DMS114 treated with DMSO at 0.1 percent for 48 hours (cell line): ENCODE measurements around the gene KCNQ5.

Source experiments
- DNase-seq: peaks from one replicate; lab custom pipeline; 2025; ENCODE audit not compliant: unreplicated experiment; lab: John Stamatoyannopoulos, UW

KCNQ5 gene

GRCh38 chr6:73088138-73088813, 466.4 kb downstream of the KCNQ5 start:
- DNase-seq = no peak

GRCh38 chr6:73104921-73105320, 483.1 kb downstream of the KCNQ5 start:
- no peak for DNase-seq

GRCh38 chr6:73107016-73107415, 485.2 kb downstream of the KCNQ5 start:
- DNase-seq = no peak

- no peak for DNase-seq
Observed at GRCh38 chr6:73108949-73109348, 487.1 kb downstream of the KCNQ5 start.

GRCh38 chr6:73109659-73110058, 487.8 kb downstream of the KCNQ5 start:
- no peak for DNase-seq

- DNase-seq = no peak
Observed at GRCh38 chr6:73116330-73116729, 494.5 kb downstream of the KCNQ5 start.

GRCh38 chr6:73121421-73121993, 499.6 kb downstream of the KCNQ5 start:
- DNase-seq = no peak

- DNase-seq = no peak
Observed at GRCh38 chr6:73123632-73124329, 501.9 kb downstream of the KCNQ5 start.

GRCh38 chr6:73129653-73130443, 508.0 kb downstream of the KCNQ5 start:
- DNase-seq = peak; percentile 46

DNA sequence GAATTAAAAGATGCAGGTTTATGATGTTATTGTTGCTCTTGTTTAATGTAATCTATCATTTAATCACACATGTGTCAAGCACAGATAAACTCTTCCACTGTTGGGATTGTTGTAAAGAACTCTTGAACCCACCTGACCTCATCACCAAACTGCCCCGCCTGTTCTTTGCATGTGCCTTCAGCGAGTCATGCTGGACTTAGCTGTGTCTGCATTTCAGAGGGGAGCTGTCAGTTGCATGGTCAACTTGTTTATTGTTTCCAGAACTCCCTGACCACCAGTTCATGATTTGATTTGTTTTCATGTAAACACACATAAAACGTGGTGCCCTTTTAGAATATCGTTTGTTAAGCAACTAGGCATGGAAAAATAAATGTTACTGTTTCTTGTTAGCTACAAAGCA, 509.8 kb downstream of the KCNQ5 start:
- no peak for DNase-seq

- DNase-seq = no peak
Observed at GRCh38 chr6:73134588-73134987, 512.7 kb downstream of the KCNQ5 start.

- DNase-seq = no peak
Observed at GRCh38 chr6:73139681-73140383, 518.0 kb downstream of the KCNQ5 start.

DNA sequence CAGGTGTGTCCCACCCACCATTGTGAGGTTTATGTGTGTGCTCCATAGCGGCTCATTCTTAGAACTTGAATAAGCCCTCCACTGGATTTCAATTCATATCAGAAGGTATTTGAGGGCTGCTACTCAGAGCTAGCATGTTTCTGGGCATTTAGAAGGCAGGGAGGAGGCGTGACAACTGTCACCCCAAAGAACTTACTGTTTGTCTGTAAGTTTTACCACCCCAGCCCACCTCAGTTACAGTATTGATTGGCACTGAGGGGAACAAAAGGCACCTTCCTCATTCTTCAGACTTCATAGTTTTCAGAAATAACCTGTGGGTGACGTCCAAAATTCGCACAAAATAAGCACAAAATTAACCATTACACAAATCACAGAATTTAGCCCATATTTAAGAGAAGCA, 521.7 kb downstream of the KCNQ5 start:
- no peak for DNase-seq

DNA sequence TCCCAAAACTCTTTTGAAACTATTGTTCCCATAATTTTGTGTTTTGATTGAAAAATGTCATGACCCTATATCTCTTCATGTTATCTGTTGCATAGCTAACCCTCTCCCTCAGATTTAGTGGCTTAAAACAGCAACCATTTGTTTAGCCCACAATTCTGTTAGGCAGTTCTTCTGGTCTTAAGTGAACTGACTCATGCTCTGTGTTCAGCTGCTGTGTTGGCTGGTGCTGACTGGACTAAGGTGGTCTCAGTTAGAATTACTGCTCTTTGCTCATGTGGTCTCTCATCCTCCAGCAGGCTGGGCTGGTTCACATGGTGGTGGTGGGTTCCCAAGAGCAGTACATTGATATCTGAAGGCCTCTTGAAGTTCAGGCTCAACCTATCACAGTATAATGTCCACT, 522.7 kb downstream of the KCNQ5 start:
- no peak for DNase-seq

DNA sequence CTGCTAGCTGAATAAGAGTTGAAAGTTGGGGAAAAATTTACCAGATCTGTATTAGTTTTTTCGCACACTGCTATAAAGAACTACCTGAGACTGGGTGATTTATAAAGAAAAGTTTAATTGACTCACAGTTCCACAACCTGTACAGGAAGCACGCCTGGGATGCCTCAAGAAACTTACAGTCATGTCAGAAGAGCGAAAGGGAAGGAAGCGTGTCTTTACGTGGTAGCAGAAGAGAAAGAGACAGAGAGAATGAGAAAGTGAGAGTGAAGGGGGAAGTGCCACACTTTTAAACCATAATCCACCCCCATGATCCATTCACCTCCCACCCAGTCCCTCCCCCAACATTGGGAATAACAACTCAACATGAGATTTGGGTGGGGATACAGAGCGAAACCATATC, 523.8 kb downstream of the KCNQ5 start:
- no peak for DNase-seq

DNA sequence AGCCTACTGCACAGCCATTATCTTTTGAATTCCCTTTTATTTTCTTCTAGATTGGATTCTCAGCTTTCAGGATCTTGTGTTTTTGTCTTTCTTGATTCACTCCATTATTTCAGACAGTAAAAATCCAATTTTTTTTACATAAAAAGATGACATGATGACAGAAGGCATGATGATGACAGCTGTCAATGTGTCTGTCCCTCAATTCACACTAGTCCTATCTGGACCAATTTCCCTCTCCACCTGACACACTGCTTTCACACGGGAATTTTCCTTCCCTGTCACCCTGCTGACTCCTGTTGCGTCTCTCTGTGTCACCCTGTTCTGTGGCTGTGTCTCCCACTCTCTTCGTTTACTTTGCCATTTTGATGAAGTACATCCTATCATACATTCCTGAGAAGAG, 529.9 kb downstream of the KCNQ5 start:
- no peak for DNase-seq

- DNase-seq = no peak
Observed at GRCh38 chr6:73152556-73152955, 530.7 kb downstream of the KCNQ5 start.

- DNase-seq = no peak
Observed at GRCh38 chr6:73152966-73153757, 531.3 kb downstream of the KCNQ5 start.

- no peak for DNase-seq
Observed at GRCh38 chr6:73156793-73157767, 535.2 kb downstream of the KCNQ5 start.
